Fibroblast of villous mesenchyme (primary cell): Measurements from ENCODE around the gene LGI1. TPM values are rescaled to one million over a fixed set of nuclear protein-coding genes. Genes with fewer than 3 reads are reported as not detected.
"Not testable (repeated sequence)": the region's sequence is repeated elsewhere in the genome, so short reads cannot be mapped to it uniquely, and the experiment has no call there.

Experiments used
- DNase-seq: peaks from one replicate; pipeline ENCODE4 v3.0.0-alpha.2; 2010; ENCODE audit warnings: low read depth
- H3K4me3 ChIP-seq: 2 replicates; pipeline ENCODE4 v1.5.1; 2011; ENCODE audit warnings: low read depth, mild to moderate bottlenecking, low read length
- total RNA-seq: library from RNA; depleted of rRNA; stranded (reverse); fragments of >200 nt; gene quantifications from 2 replicates; pipeline ENCODE4 v1.2.3, GENCODE V29; 2012
- TF ChIP-seq, protein P1 (sequence below): IDR thresholded peaks from 2 replicates; pipeline ENCODE4 v1.5.1; 2012; ENCODE audit warnings: low read depth, mild to moderate bottlenecking, low read length; ENCODE audit not compliant: insufficient read depth

Gene LGI1
- total RNA-seq, 1 donor: not detected

DNA sequence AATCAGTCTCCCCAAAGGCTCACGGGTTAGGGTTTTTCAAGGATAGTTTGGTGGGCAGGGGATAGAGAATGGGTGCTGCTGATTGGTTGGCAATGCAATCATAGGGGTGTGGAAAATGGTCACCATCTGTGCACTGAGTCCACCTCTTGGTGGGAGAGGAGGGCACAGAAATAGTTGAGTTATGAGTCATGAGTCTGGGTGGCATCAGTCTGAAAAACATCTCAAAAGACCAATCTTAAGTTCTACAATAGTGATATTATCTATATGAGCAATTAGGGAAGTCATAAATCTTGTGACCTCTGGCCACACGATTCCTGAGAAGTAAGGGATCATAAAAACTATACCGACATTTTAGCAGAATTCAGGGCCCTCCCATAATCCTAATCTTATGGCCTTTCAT lies 62.7 kb downstream of the LGI1 start:
- no peak overlapping the region for H3K4me3 ChIP-seq
- DNase-seq: peak; percentile 44
- TF ChIP-seq, protein P1, sequence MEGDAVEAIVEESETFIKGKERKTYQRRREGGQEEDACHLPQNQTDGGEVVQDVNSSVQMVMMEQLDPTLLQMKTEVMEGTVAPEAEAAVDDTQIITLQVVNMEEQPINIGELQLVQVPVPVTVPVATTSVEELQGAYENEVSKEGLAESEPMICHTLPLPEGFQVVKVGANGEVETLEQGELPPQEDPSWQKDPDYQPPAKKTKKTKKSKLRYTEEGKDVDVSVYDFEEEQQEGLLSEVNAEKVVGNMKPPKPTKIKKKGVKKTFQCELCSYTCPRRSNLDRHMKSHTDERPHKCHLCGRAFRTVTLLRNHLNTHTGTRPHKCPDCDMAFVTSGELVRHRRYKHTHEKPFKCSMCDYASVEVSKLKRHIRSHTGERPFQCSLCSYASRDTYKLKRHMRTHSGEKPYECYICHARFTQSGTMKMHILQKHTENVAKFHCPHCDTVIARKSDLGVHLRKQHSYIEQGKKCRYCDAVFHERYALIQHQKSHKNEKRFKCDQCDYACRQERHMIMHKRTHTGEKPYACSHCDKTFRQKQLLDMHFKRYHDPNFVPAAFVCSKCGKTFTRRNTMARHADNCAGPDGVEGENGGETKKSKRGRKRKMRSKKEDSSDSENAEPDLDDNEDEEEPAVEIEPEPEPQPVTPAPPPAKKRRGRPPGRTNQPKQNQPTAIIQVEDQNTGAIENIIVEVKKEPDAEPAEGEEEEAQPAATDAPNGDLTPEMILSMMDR: no peak

DNA sequence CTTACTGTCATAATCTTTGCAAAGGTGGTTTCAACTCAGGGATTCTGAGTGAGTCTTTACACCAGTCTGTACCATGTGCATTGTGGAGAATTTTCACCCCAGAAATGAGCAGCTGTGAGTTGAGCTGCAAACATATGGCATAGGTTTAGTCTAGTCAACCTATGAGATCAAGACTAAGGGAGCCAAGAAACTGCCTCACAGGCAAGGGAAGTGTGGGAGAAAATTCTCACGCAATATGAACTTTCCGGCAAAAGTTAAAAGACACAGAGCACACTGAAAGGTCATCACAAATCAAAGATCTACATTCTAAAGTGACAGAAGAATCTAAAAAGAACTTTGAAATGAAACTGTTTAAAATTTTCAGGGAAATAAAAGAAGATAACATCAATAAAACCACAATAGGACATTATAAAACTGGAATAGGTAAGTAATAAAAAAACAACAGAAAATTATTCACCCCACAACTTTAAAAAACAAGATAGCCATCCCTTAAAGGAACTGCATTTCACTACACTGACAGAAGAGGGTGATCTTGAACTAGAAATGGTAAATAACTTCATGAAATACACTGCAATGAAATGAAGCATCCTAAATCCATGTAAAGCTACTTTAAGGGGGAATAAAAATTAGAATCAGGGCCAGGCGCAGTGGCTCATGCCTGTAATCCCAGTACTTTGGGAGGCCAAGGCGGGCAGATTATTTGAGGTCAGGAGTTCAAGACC lies 63.5 kb downstream of the LGI1 start:
- TF ChIP-seq, protein P1: peak; percentile 57
- DNase-seq: peak; percentile 50

DNA sequence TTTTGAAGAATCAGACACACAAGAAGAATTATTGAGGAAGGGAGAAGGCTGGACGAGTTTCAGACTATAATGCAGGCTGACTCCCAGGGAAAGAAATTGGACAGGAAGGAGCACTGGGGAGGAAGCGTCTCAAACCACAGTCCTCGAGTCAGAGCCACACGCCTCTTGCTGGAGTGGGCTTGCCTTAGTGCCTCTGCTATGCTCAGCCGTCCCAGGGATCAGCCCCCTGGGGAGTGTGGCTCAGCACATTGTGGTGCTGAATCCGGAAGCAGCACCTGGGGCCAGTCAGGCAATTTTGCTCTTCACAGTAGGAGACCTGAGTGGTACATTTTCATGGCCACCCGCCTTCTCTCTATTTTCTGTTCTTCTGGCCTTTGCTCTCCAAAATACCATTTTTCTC lies 68.6 kb downstream of the LGI1 start:
- TF ChIP-seq, protein P1: no peak
- DNase-seq: no peak
- H3K4me3 ChIP-seq: no peak overlapping the region

More for the DNA sequence above, 63.5 kb downstream of the LGI1 start:
- H3K4me3 ChIP-seq: no peak overlapping the region

DNA sequence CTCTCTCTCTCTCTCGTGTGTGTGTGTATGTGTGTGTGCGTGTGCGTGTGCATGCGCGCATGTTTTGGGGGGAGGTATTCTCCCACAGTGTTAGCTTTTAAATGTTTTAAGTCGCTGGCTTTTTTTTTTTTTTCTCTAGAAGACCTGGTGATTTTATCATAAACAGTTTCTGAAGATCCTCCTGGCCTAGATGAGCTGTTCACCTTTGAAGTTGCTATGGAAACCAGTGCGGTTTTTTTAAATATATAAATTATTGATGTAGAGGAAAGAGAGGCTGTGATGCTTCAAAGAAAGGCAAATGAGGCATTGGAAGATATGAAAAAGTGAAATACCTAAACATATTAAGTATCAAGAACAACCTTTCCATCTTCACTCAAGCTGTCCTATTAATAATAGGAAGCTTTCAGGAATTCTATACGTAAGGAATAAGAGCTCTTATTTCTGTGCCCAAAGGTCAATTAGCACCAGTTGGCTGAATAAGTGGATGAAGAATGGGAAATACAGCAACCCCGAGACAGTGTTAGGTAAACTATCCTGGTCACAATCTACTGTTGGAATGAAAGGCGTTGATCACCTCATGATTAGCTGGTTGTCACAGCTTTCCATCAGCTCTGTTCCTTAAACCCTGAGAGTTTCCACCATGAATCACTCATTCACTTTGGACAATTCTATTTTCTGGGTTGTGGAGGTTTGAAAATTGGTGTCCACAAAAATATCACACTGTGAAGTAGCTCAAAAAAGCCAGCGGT lies 69.5 kb downstream of the LGI1 start:
- no peak for DNase-seq
- TF ChIP-seq, protein P1: no peak

DNA sequence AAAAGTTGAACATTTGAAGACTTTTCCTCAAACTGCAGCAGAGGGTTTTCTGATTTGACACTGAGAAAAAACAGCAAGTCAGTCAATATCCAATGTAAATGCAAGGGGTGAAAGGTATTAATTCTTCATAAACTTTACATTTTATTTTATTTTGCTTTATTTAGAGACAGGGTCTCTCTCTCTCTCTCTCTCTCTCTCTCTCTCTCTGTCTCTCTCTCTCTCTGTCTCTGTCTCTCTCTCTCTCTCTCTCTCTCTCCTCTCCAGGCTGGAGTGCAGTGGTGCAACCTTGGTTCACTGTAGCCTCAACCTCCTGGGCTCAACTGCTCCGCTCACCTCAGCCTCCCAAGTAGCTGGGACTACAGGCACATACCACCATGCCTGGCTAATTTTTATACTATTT lies 73.3 kb downstream of the LGI1 start:
- H3K4me3 ChIP-seq, DNase-seq: not testable (repeated sequence)

More for the DNA sequence above, 69.5 kb downstream of the LGI1 start:
- H3K4me3 ChIP-seq: no peak overlapping the region

DNA sequence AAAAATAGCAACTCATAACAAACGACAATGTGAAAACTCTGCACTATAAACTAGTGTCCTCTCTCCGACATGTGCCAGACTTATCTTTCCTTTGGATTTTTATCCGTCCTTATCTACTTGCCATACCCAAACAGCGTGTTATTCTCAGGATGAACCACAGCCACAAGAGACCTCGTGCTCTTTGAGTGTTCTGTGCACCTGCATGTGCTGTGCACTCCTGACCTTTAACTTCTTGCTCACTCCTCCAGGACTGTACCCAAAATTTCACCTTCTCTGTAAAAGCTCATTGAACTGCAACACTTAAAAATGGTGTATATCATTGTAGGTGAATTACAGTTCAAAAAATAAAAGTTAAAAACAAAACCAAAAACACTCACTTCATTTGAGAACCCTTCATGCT lies 78.0 kb downstream of the LGI1 start:
- TF ChIP-seq, protein P1: no peak
- no peak for DNase-seq
- no peak overlapping the region for H3K4me3 ChIP-seq

DNA sequence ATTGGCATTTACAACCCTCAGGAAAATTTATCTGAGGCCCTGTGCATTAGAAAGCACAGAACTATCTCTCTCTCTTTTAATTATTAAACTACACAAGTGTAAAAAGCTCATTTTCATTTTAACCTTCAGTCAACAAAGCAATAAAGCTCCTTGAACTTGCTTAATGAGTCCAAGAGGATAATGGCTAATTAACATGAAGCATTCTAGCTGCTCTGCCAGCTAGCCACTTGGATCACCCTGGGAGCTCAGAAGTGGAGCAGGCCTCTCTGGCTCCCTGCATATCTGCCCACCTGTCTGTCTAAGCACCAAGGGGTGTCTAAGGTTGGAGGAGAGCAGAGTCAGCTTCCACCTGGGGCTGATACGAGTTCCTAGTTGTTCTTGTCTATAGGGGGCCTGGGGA lies 80.1 kb downstream of the LGI1 start:
- H3K4me3 ChIP-seq: no peak overlapping the region
- no peak for DNase-seq
- TF ChIP-seq, protein P1: no peak
